Stimulated activated CD4-positive, alpha-beta T cell treated with anti-CD3 and anti-CD28 coated beads, Interleukin-2, amount 100 ng/mL, for 4 hours (primary cell): ENCODE measurements around the gene CFAP298.
"Not testable (repeated sequence)": the region's sequence is repeated elsewhere in the genome, so short reads cannot be mapped to it uniquely, and the experiment has no call there.

Experiments
- DNase-seq: peaks from one replicate; pipeline ENCODE4 v3.0.0-alpha.2; 2020; ENCODE audit warnings: low read depth

CFAP298 gene

DNA sequence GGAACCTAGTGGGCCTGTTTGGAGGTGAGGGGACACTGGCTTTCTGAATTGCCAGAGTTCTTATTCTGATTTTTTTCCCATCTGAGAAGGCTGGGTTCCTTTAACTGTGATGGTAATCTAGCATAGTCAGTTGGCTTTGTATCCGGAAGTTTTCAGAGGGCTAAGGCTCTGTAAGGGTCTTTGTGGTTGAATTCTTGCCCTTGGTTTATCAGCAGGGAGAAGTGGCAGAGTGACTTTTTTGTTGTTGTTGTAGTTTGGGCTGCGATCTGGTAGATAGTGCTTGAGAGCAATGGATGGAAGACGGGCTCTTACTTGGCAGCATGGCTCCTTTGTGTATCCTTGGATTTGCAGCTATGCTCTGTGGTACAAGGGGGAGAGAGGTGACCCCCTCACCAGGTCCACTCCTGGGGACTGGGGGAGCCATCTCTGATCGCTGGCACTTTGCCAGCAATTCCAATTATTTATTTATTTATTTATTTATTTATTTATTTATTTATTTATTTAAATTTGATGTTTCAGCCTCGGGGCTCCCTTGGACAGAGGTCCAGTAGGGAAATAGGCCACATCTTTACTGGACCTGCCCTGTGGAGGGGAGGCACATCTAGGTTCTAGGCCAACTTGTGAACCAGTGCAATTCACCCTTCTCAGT is 45.3 kb downstream of the CFAP298 start:
- no peak for DNase-seq

GRCh38 chr21:32565856-32566465 is 46.2 kb downstream of the CFAP298 start:
- no peak for DNase-seq

DNA sequence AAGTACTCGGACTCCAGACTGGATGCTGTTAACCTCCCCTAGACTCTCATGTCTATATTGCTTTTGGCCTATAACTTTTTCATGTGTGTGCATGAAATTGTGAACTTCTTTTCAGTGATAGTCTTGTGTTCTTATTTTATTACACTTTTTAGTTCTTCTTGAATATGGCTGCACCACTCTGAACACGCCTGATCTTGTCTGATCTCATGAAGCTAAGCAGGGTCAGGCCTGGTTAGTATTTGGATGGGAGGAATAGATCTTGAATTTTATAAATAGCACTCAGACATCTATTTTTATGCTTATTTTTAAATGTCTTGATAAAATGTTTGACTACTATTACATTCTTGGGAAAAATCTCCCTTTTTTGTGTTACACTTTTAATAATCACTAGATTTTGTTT is 49.3 kb downstream of the CFAP298 start:
- no peak for DNase-seq

DNA sequence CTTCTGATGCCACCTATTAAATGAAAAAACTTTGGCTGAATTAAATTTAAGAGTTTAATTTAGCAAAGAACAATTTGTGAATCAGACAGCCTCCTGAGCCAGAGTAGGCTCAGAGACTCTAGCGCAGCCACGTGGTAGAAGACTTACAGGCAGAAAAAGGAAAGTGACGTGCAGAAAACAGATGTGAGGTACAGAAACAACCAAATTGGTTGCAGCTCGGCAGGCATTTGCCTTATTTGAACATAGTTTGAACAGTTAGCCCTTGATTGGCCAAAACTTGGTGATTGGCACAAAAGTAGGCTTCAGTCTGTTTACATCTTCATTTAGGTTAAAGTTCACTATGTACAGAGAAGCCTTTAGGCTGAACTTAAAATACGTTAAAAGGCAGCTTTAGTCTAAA is 49.8 kb downstream of the CFAP298 start:
- no peak for DNase-seq

GRCh38 chr21:32561476-32561875 is 50.7 kb downstream of the CFAP298 start:
- not testable (repeated sequence) for DNase-seq

DNA sequence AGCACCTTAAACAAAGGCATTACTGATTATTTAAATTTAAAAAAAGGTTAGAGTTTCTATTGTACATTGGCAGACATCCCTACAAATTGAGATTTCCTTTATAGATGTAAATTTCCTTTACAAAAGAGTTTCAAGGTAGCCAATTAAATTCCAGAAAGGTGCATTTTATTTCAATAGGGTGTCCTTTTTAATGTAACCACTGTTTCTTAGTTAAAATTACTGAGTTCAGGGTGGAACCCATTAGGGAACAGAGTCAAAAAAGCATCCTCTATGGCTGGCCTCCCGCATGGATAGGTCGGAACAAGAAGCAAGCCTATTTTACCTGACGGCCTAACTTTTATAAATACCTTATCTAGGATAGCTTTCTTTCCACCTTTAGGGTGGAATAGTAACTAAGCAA is 51.3 kb downstream of the CFAP298 start:
- DNase-seq, result no peak

- no peak for DNase-seq
Measured at GRCh38 chr21:32559006-32559610, 53.1 kb downstream of the CFAP298 start.

- DNase-seq, result no peak
Measured at GRCh38 chr21:32558106-32558505, 54.1 kb downstream of the CFAP298 start.

GRCh38 chr21:32554832-32555638 is 57.1 kb downstream of the CFAP298 start:
- DNase-seq, result no peak

DNA sequence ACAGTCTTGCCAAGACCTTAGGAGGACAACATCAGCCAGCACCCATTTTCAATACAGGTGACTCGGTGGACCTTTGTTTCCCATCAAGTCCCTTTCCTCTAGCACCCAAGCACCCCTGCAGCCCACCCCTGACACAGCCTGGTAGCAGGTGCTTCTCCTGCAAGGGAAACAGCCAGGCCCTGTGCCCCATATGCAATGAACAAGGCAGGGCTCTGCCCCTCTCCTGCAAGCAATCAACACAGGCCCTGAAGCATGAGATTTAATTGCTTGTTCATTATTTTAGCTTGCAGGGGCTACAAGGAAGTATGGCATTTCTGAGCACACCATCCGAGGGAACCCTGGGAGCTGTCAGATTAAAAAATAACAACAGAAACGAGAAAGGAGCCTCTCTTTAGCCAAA is 62.3 kb downstream of the CFAP298 start:
- DNase-seq, result no peak

- DNase-seq, result no peak
Measured at GRCh38 chr21:32549440-32549839, 62.7 kb downstream of the CFAP298 start.
